ENCODE results near the gene FOXP1.

- TF ChIP-seq CTCF (IDR thresholded peaks at IDR 0.05; ENCODE audit: low read depth, low read length) (no peak), EZH2phosphoT487 (IDR thresholded peaks at IDR 0.05; ENCODE audit: low read depth) (no peak)
These were observed 272.4 kb downstream of the FOXP1 start for GRCh38 chr3:71310980-71311660.

All from OCI-LY3 (cell line).